ENCODE measurements around the gene RTEL1. TPM values are rescaled to one million over a fixed set of nuclear protein-coding genes. Genes with fewer than 3 reads are reported as not detected.

The RTEL1 gene
- total RNA-seq, 2 donors from 2014 or later, result 37.8 to 114 TPM

GRCh38 chr20:63673951-63674350 is 15.8 kb downstream of the RTEL1 start:
- no peak for ATAC-seq (ENCODE audit: insufficient number of reproducible peaks, low FRiP score, low read depth)
- Histone ChIP-seq H3K4me3 (no peak overlapping the region), H3K9me3 (no peaks in the 10 kb centered on the region), H3K27ac (no peak overlapping the region), H3K27me3 (replicated peaks; ENCODE audit: insufficient read depth) (no peaks in the 10 kb centered on the region), H3K36me3 (peaks cover 7% of the 10 kb centered on the region), H3K4me1 (ENCODE audit: control insufficient read depth in 1 of 2, low read depth in 2 of 2) (no peaks in the 10 kb centered on the region)
- no peak for TF ChIP-seq CTCF (IDR thresholded peaks at IDR 0.05)
- no peak for DNase-seq (ENCODE audit: low spot score)

- Histone ChIP-seq H3K27me3 (replicated peaks; ENCODE audit: insufficient read depth) (no peaks in the 10 kb centered on the region), H3K27ac (no peak overlapping the region), H3K36me3 (peaks cover 12% of the 10 kb centered on the region), H3K9me3 (no peaks in the 10 kb centered on the region), H3K4me1 (ENCODE audit: control insufficient read depth in 1 of 2, low read depth in 2 of 2) (peaks cover 0 to under 1% of the 10 kb centered on the region in 2 donors), H3K4me3 (no peak overlapping the region)
- ATAC-seq (ENCODE audit: insufficient number of reproducible peaks, low FRiP score, low read depth) (no peak), DNase-seq (ENCODE audit: low spot score) (no peak)
- no peak for TF ChIP-seq CTCF (IDR thresholded peaks at IDR 0.05)
Observed at GRCh38 chr20:63675681-63676368, 17.7 kb downstream of the RTEL1 start.

- H3K4me1 ChIP-seq (ENCODE audit: control insufficient read depth in 1 of 2, low read depth in 2 of 2), result peaks cover 12 to 22% of the 10 kb centered on the region in 2 donors
- TF ChIP-seq CTCF (IDR thresholded peaks at IDR 0.05), result no peak
- ATAC-seq (ENCODE audit: insufficient number of reproducible peaks, low FRiP score, low read depth), result no peak
- no peak overlapping the region for H3K4me3 ChIP-seq
- DNase-seq (ENCODE audit: low spot score), result no peak
- H3K9me3 ChIP-seq, result no peaks in the 10 kb centered on the region
- no peaks in the 10 kb centered on the region for H3K27me3 ChIP-seq (replicated peaks; ENCODE audit: insufficient read depth)
- peaks cover 12% of the 10 kb centered on the region for H3K36me3 ChIP-seq
- H3K27ac ChIP-seq, result no peak overlapping the region
Observed at GRCh38 chr20:63678071-63678470, 20.0 kb downstream of the RTEL1 start.

- TF ChIP-seq CTCF (IDR thresholded peaks at IDR 0.05), result no peak
- no peak for ATAC-seq (ENCODE audit: insufficient number of reproducible peaks, low FRiP score, low read depth)
- no peaks in the 10 kb centered on the region for H3K27me3 ChIP-seq (replicated peaks; ENCODE audit: insufficient read depth)
- peaks cover 12 to 28% of the 10 kb centered on the region in 2 donors for H3K4me1 ChIP-seq (ENCODE audit: control insufficient read depth in 1 of 2, low read depth in 2 of 2)
- H3K4me3 ChIP-seq, result no peak overlapping the region
- H3K9me3 ChIP-seq, result no peaks in the 10 kb centered on the region
- DNase-seq (ENCODE audit: low spot score), result no peak
- no peak overlapping the region for H3K27ac ChIP-seq
- peaks cover 11% of the 10 kb centered on the region for H3K36me3 ChIP-seq
Observed at GRCh38 chr20:63678667-63679465, 20.8 kb downstream of the RTEL1 start.

GRCh38 chr20:63679799-63680305 is 21.7 kb downstream of the RTEL1 start:
- Histone ChIP-seq H3K27me3 (replicated peaks; ENCODE audit: insufficient read depth) (no peaks in the 10 kb centered on the region), H3K36me3 (peaks cover 8% of the 10 kb centered on the region), H3K9me3 (no peaks in the 10 kb centered on the region), H3K27ac (no peak overlapping the region), H3K4me1 (ENCODE audit: control insufficient read depth in 1 of 2, low read depth in 2 of 2) (peaks cover 12 to 28% of the 10 kb centered on the region in 2 donors), H3K4me3 (no peak overlapping the region)
- ATAC-seq (ENCODE audit: insufficient number of reproducible peaks, low FRiP score, low read depth) (no peak), DNase-seq (ENCODE audit: low spot score) (no peak)
- TF ChIP-seq CTCF (IDR thresholded peaks at IDR 0.05), result no peak

All from thoracic aorta (tissue), 2 donors.